GM12892 (cell line): ENCODE measurements around the gene PRRX1.

Experiments
- POLR2A ChIP-seq: IDR thresholded peaks from 2 replicates; pipeline ENCODE4 v1.6.1; 2011; ENCODE audit warnings: low read depth, low read length, control low read depth
- POLR2AphosphoS5 ChIP-seq: IDR thresholded peaks from 2 replicates; pipeline ENCODE4 v1.6.1; 2011; ENCODE audit warnings: low read depth, low read length, control low read depth

- TF ChIP-seq POLR2AphosphoS5 = no peak
- TF ChIP-seq POLR2A = no peak
Observed at GRCh38 chr1:170707959-170708655, 44.2 kb downstream of the PRRX1 start.
